NCI-H1694 (cell line): ENCODE data around the gene SFRP5.

Experiments
- DNase-seq: peaks from one replicate; lab custom pipeline; 2025; lab: John Stamatoyannopoulos, UW

The SFRP5 gene

DNA sequence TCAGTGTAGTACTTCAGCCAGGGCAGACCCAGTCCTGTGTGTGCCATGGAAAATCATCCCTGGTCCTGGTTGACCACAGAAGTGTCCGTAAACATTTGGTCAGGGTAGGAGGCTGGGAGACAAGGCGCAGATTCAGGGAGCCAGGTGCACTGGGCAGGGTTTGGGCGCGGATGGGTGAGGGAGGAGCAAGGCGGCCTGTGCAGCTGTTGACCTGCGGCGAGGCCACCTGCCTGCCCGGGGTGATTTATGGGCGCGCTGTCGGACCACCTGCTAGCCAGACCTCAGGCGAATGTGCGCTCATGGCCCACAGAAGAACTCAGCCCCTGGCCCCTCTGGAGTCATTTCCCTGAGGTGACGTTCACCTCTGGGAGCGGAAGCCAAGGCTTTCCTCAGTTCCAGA lies 6.6 kb downstream of the SFRP5 start:
- DNase-seq, result no peak

DNA sequence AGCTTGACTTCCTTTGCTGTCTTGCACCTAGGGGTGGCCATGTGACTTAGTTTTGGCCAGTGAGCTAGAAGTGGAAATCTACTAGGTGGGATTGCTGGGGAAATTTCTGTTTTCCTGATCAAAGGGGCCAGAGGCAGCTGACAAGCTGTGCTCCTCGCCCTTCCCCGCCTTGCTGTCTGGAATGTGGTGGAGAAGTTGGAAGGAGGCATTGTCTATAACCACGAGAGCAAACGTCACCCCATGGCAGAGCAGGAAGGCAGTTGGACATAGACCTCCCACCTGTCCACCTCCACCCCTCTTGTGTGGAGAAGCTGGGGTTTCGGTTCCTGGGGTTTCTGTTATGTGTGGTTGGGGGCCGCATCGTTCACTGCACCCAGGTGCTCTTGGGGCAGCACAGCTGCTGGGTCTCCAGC lies 7.3 kb downstream of the SFRP5 start:
- DNase-seq, result no peak

- DNase-seq, result no peak
Measured at GRCh38 chr10:97763947-97764346, 7.9 kb downstream of the SFRP5 start.

DNA sequence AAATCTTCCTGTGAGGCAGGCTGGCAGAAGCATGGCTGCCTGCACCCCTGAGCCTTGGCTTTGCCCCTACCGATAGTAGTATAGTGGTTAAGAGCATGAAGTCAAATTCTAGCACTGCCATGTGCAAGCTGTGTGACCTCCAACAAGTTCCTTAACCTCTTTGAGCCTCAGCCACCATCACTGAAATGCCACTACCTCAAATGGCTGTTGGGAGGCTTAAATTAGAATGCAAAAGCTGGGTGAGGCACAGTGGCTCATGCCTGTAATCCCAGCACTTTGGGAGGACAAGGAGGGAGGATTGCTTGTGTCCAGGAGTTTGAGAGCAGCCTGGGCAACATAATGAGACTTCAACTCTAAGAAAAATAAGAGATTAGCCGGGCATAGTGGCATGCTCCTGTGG lies 8.4 kb downstream of the SFRP5 start:
- no peak for DNase-seq

GRCh38 chr10:97762816-97763215 lies 9.0 kb downstream of the SFRP5 start:
- no peak for DNase-seq

DNA sequence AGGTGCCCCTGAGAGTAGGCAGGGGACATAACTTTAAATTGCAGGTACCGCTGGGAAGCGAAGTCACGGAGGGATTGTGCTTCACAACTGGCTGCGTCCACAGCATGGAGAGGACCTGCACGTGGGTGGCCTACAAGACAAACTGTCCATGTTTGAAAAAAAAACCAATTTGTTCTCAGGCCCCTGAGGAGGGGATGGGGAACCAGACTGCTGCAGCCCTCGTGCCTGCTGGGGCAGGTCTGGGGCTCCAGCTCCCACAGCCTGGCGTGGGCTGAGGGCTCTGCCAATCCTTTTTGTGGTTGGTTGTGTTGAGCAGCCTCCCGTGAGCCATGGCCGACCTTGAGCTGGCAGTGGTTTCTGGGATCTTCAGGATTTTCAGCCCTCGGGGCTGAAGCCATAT lies 9.7 kb downstream of the SFRP5 start:
- no peak for DNase-seq

DNA sequence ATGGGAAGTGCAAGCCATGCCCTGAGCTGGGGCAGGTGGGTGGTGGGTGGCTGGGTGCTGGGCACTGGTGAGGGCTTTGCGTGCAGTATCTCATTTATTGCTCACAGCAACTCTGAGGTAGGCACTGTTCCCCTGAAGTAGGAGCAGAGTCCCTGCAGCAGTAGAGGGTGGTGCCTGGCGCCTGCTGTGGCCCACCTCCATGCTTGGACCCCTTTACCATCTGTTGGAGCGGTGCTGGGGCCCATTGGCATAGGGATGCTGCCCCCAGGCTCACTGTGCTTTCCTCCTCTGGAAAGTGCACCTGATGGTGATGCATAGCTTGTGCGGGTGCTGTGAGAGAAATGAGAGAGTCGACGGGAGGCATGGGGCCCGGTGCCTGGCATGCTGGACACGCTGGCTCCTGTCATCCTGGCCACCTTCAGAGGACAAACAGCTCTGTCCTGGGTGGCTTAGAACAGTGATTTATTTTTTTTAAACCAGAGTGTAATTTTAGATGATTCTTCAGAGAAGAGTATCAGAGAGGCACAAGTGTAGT lies 10.4 kb downstream of the SFRP5 start:
- no peak for DNase-seq

DNA sequence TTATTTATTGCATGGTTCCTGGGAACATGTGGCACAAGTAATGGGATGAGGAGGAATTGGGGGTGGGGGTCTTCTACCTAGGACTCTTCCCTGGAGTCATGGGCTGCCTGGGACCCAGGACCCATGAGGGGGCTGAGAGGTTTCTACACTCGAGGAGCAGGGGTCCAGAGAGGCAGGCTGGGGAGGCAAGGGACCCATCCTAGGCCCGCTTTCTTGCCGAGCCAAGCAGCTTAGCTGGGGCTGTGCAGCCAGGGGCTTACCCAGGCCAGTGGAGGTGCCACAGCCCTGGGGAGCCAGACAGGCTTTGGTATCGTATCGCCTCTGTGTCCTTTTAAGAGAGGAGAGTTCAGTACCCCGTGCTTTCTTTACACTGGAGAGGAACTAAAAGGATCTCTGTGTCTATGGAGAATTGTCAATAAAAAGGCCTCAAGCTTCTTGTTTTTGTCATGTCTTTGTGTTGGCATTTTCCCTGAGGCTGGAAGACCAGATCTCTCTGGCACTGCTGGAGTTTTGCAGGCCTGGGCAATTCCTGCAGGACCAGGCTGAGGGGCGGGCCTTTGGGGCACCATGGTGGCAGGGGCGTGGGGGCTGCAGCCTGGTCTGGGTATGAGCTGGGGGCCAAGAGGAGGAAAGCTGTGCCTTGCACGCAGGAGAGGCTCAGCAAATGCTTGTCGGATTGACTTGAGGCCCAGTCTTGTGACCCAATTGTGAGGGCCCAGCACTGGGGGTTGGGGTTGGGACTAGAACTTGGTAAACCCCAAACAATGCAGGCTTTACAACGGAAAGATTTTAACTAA lies 11.1 kb downstream of the SFRP5 start:
- DNase-seq, result no peak

GRCh38 chr10:97759946-97760345 lies 11.9 kb downstream of the SFRP5 start:
- no peak for DNase-seq

- DNase-seq, result peak; percentile 21
Measured at GRCh38 chr10:97759158-97759887, 12.5 kb downstream of the SFRP5 start.

DNA sequence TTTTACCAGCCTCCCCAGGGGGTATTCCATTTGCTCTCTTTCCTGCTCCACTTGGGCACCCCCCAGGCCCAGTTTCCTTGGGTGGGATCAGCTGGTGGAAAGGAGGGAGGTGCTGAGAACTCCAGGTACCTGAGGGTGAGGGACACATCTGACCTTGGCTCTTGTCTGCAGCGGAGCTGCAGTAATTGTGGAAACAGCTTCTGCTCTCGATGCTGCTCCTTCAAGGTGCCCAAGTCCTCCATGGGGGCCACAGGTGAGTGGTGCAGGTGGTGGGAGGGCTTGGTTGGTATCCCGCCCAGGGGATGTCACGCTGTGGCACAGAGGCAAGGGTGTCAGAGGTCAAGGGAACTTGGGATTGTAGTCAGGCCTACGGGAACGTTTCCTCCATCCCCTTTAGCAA lies 14.3 kb downstream of the SFRP5 start:
- no peak for DNase-seq

GRCh38 chr10:97755718-97756117 lies 16.1 kb downstream of the SFRP5 start:
- DNase-seq, result no peak

- DNase-seq, result no peak
Measured at GRCh38 chr10:97754726-97755125, 17.1 kb downstream of the SFRP5 start.

- DNase-seq, result no peak
Measured at GRCh38 chr10:97752956-97753355, 18.8 kb downstream of the SFRP5 start.

DNA sequence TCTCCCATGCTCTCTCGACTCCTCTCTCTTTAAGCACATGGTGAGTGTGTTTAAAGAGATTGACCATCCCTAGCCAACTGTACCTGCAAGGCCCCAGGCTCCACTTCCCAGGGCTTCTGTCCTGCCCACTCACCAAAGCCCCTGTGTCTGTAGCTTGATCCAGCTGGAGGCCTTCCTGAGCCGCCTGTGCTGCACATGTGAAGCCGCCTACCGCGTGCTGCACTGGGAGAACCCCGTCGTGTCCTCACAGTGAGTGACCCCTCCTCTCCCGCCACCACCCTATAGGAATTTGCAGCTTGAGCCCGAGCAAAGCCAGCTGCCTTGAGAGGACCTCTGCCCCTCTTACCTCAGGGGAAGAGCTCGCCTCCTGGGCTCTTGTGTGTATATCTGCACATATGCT lies 23.7 kb downstream of the SFRP5 start:
- DNase-seq, result no peak

GRCh38 chr10:97747573-97747972 lies 24.2 kb downstream of the SFRP5 start:
- no peak for DNase-seq

GRCh38 chr10:97744405-97745035 lies 27.3 kb downstream of the SFRP5 start:
- DNase-seq, result no peak

DNA sequence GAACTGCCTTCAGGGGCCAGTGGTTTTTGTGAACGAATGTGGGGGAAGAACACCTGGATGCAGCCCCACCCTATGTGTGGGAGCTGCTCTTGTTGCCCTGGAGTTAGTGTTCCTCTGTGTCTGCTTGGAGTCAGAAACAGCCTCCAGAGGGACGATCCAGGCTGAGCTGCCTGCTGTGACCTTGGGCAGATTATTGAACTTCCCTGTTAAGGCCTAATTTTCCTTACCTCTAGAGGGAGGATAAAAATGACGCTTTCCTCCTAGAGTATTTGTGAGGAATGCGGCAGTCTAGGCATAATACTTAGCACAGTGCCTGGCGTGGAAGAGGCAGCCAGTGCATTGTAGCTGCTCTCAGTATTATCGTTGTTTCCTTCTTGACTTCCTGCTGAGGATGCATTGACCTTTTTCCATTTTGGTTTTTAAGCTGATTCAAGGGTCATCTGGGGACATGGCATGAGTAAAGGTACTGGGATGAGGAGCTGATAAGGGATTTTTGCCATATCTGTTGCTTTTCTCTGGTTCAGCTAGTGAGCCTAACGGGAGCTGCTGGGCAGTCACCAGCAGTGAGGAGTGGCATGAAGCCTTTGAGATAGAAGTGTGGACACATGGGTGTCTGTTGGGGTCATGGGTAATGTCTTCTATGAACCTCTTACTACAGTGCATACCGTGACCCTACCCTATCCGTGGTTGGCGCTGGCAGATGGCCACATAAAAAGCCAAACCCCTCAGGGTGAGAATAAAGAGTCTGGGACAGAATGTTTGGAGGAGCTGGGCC lies 28.4 kb downstream of the SFRP5 start:
- no peak for DNase-seq

DNA sequence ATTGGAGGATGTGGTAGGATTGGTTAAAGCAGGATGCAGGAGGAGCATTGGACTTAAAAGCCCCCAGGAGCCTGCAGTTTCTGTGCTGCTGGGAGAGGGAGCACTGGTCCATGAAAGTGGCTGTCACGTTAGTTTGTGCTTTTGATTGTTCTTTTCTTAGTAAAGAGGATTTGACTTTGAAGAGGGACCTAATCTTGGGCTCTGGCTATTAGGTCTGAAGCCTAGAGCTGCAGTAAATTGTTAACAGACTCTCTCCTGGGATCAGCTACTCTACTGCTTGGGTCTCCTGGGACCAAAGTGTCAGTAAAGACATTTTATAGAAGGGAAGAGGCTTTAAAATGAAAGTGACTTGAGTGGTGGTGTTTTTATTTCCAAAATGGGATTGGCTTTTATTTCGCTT lies 31.2 kb downstream of the SFRP5 start:
- DNase-seq, result no peak

DNA sequence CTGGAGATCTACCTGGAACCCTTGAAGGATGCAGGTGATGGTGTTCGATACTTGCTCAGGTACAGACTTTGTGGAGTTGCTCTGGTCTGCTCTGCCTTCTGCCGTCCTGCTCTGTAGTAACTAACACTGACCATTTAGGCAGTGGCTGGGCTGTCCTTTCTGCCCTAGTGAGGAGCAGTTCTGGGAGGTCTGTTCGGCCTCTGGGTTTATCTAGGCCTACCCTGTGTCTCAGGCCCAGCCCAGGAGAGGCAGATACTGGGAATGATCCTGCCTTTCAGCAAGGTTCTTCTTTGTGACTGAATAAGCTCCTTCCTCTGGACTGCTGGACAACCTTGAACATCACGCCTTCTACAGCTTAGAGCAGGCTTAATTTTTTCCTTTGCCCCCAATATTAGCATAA lies 33.2 kb downstream of the SFRP5 start:
- no peak for DNase-seq

GRCh38 chr10:97737770-97738265 lies 34.0 kb downstream of the SFRP5 start:
- DNase-seq, result no peak
